IMR-90 (cell line): ENCODE results near the gene SRGAP3. TPM values are rescaled to one million over a fixed set of nuclear protein-coding genes. Genes with fewer than 3 reads are reported as not detected.

Source experiments
- ATAC-seq: fragments of 200-7000 bp; cut with Tn5 transposase; 2 replicates; pipeline ENCODE4 v1.9.1; 2020; ENCODE audit warnings: low read depth, mild to moderate bottlenecking, moderate library complexity
- BruUV-seq: library from RNA; stranded (reverse); fragments of 400-500 nt; replicated peaks from 2 replicates; lab custom pipeline; 2021; lab: Mats Ljungman, UMichigan
- CTCF ChIA-PET: fragments of 300-600 bp; formaldehyde crosslinking; extraction: SDS; loops from one replicate; lab custom pipeline; 2021; ENCODE audit warnings: antibody characterized with exemption; lab: Yijun Ruan, JAX
- POLR2A ChIA-PET: fragments of 300-600 bp; sonication (Branson Sonifier 250); formaldehyde crosslinking; loops from one replicate; lab custom pipeline; 2022; ENCODE audit warnings: antibody characterized with exemption; ENCODE audit not compliant: unreplicated experiment; lab: Charles Lee
- DNase-seq: peaks from one replicate; pipeline ENCODE4 v3.0.0; 2013
- H2AFZ ChIP-seq: replicated peaks from 2 replicates; pipeline ENCODE3; 2013; ENCODE audit warnings: low read length, mild to moderate bottlenecking; ENCODE audit not compliant: poor library complexity
- H2AK5ac ChIP-seq: 2 replicates; pipeline ENCODE4 v1.6.1; 2013; ENCODE audit warnings: low read depth, low read length, inconsistent platforms
- H2AK9ac ChIP-seq: replicated peaks from 2 replicates; pipeline ENCODE3; 2013; ENCODE audit warnings: mild to moderate bottlenecking, low read depth, low read length, moderate library complexity; ENCODE audit not compliant: poor library complexity
- H2BK120ac ChIP-seq: 2 replicates; pipeline ENCODE4 v1.6.1; 2013; ENCODE audit warnings: low read depth, low read length, inconsistent platforms
- H2BK15ac ChIP-seq: 3 replicates; pipeline ENCODE4 v1.6.1; 2013; ENCODE audit warnings: low read depth, low read length, inconsistent platforms
- H2BK20ac ChIP-seq: 2 replicates; pipeline ENCODE4 v1.6.1; 2013; ENCODE audit warnings: low read depth, mild to moderate bottlenecking, inconsistent platforms, low read length, moderate library complexity
- H2BK5ac ChIP-seq: 2 replicates; pipeline ENCODE4 v1.6.1; 2013; ENCODE audit warnings: mild to moderate bottlenecking, low read depth, low read length, inconsistent platforms; ENCODE audit not compliant: poor library complexity, severe bottlenecking
- H3K14ac ChIP-seq: replicated peaks from 2 replicates; pipeline ENCODE4 v1.6.1; 2013; ENCODE audit warnings: low read depth, low read length, inconsistent platforms
- H3K18ac ChIP-seq: 2 replicates; pipeline ENCODE4 v1.6.1; 2013; ENCODE audit warnings: low read depth, low read length, control low read depth
- H3K23ac ChIP-seq: 2 replicates; pipeline ENCODE4 v1.6.1; 2013; ENCODE audit warnings: low read depth, low read length, inconsistent platforms
- H3K27ac ChIP-seq: 2 replicates; pipeline ENCODE4 v1.5.1; 2013; ENCODE audit warnings: mild to moderate bottlenecking, control low read depth, low read length; ENCODE audit not compliant: insufficient read depth
- H3K27me3 ChIP-seq: 2 replicates; pipeline ENCODE4 v1.6.1; 2013; ENCODE audit warnings: low read length; ENCODE audit not compliant: control insufficient read depth, insufficient read depth
- H3K36me3 ChIP-seq: 2 replicates; pipeline ENCODE4 v1.6.1; 2013; ENCODE audit warnings: low read length, mixed read lengths; ENCODE audit not compliant: control insufficient read depth, insufficient read depth
- H3K4ac ChIP-seq: 2 replicates; pipeline ENCODE4 v1.6.1; 2013; ENCODE audit warnings: low read depth, low read length, inconsistent platforms
- H3K4me1 ChIP-seq: 2 replicates; pipeline ENCODE4 v1.6.1; 2013; ENCODE audit warnings: low read length, mixed read lengths; ENCODE audit not compliant: control insufficient read depth, insufficient read depth
- H3K4me2 ChIP-seq: 2 replicates; pipeline ENCODE4 v1.6.1; 2013; ENCODE audit warnings: low read depth, mild to moderate bottlenecking, control low read depth, low read length, moderate library complexity
- H3K4me3 ChIP-seq: 2 replicates; pipeline ENCODE4 v1.5.1; 2013; ENCODE audit warnings: low read depth, mild to moderate bottlenecking, control low read depth, low read length, moderate library complexity; ENCODE audit not compliant: insufficient read depth
- H3K56ac ChIP-seq: 2 replicates; pipeline ENCODE4 v1.6.1; 2013; ENCODE audit warnings: low read length, inconsistent platforms; ENCODE audit not compliant: insufficient read depth; ENCODE audit errors: extremely low read depth
- H3K79me1 ChIP-seq, 2 experiments: 2 replicates each; pipeline ENCODE4 v1.6.1; 2013; ENCODE audit warnings: low read length in 2 of 2, inconsistent platforms in 1 of 2, low read depth in 1 of 2
- H3K9ac ChIP-seq: 2 replicates; pipeline ENCODE4 v1.6.1; 2013; ENCODE audit warnings: low read depth, low read length, control low read depth
- H3K9me1 ChIP-seq: 2 replicates; pipeline ENCODE4 v1.6.1; 2013; ENCODE audit warnings: low read length, inconsistent platforms; ENCODE audit not compliant: insufficient read depth
- H3K9me3 ChIP-seq: 2 replicates; pipeline ENCODE4 v1.6.1; 2013; ENCODE audit warnings: low read length; ENCODE audit not compliant: control insufficient read depth, insufficient read depth
- H4K20me1 ChIP-seq: 2 replicates; pipeline ENCODE4 v1.6.1; 2013; ENCODE audit warnings: low read length, inconsistent platforms; ENCODE audit not compliant: insufficient read depth
- H4K5ac ChIP-seq: 2 replicates; pipeline ENCODE4 v1.6.1; 2013; ENCODE audit warnings: mild to moderate bottlenecking, low read depth, low read length, control low read depth
- H4K8ac ChIP-seq, 2 experiments: 2 replicates each; pipeline ENCODE4 v1.6.1; 2013; ENCODE audit warnings: low read depth in 2 of 2, low read length in 2 of 2, control low read depth in 1 of 2, inconsistent platforms in 1 of 2
- H4K91ac ChIP-seq: 2 replicates; pipeline ENCODE4 v1.6.1; 2013; ENCODE audit warnings: low read depth, low read length, inconsistent platforms; ENCODE audit not compliant: insufficient read depth
- BHLHE40 ChIP-seq: fragments of 150-350 bp; IDR thresholded peaks from 2 replicates; pipeline ENCODE4 v1.6.1; 2016; ENCODE audit warnings: mild to moderate bottlenecking, low read depth, low read length
- CEBPB ChIP-seq: IDR thresholded peaks from 2 replicates; pipeline ENCODE4 v1.6.1; 2012; ENCODE audit warnings: low read depth, low read length, improper control_type of control experiment
- CHD1 ChIP-seq: IDR thresholded peaks from 2 replicates; pipeline ENCODE4 v1.6.1; 2012; ENCODE audit warnings: low read depth, low read length, improper control_type of control experiment
- FOS ChIP-seq: fragments of 150-350 bp; IDR thresholded peaks from 2 replicates; pipeline ENCODE4 v1.6.1; 2016; ENCODE audit warnings: low read depth, low read length
- MAFK ChIP-seq: IDR thresholded peaks from 2 replicates; pipeline ENCODE4 v1.6.1; 2012; ENCODE audit warnings: low read depth, low read length, improper control_type of control experiment
- MAZ ChIP-seq: IDR thresholded peaks from 2 replicates; pipeline ENCODE4 v1.6.1; 2012; ENCODE audit warnings: low read depth, mild to moderate bottlenecking, low read length, improper control_type of control experiment, moderate library complexity, borderline replicate concordance
- MXI1 ChIP-seq: IDR thresholded peaks from 2 replicates; pipeline ENCODE4 v1.6.1; 2012; ENCODE audit warnings: low read depth, mild to moderate bottlenecking, low read length, moderate library complexity, borderline replicate concordance
- NFE2L2 ChIP-seq: fragments of 150-350 bp; IDR thresholded peaks from 2 replicates; pipeline ENCODE4 v1.6.1; 2016; ENCODE audit warnings: low read depth, mild to moderate bottlenecking, low read length
- POLR2A ChIP-seq: IDR thresholded peaks from 2 replicates; pipeline ENCODE4 v1.6.1; 2012; ENCODE audit warnings: mild to moderate bottlenecking, low read depth, low read length
- RCOR1 ChIP-seq: IDR thresholded peaks from 2 replicates; pipeline ENCODE4 v1.6.1; 2012; ENCODE audit warnings: mild to moderate bottlenecking, low read length, improper control_type of control experiment; ENCODE audit not compliant: insufficient replicate concordance
- RFX5 ChIP-seq: IDR thresholded peaks from 2 replicates; pipeline ENCODE4 v1.8.0; 2012; ENCODE audit warnings: low read depth, mild to moderate bottlenecking, low read length, moderate library complexity
- SMC3 ChIP-seq: fragments of 150-350 bp; IDR thresholded peaks from 2 replicates; pipeline ENCODE4 v1.6.1; 2016; ENCODE audit warnings: low read depth, mild to moderate bottlenecking, antibody characterized with exemption, low read length, moderate library complexity
- WGBS, 2 experiments: methylation state at CpG; one replicate each; pipeline versions ENCODE4 v1.1.5 to v1.1.7; 2013; ENCODE audit warnings: missing lambda C conversion rate in 2 of 2; ENCODE audit not compliant: insufficient read length in 1 of 2; ENCODE audit errors: extremely low coverage in 2 of 2; 5-methylcytosine and 5-hydroxymethylcytosine counted together
- dilution Hi-C: fragments of 300-500 bp; cut with HindIII; formaldehyde crosslinking; loops from one replicate; pipeline ENCODE4 v1.14.3; 2018; ENCODE audit warnings: low sequenced_read_pairs; ENCODE audit not compliant: unreplicated experiment
- in situ Hi-C: fragments of 300-500 bp; cut with MboI; formaldehyde crosslinking; loops from 3 replicates; pipeline ENCODE4 v1.14.3; 2019; ENCODE audit warnings: low sequenced_read_pairs, inconsistent platforms, mixed read lengths
- intact Hi-C: fragments of 100-400 bp; cut with micrococcal nuclease; formaldehyde crosslinking; loops from 2 replicates; pipeline ENCODE4 v1.10.0; 2022
- polyA plus RNA-seq, 3 experiments: library from polyadenylated mRNA; depleted of rRNA; stranded (reverse); fragments of >200 nt; gene quantifications; 2 replicates each; pipeline ENCODE4 v1.2.3, GENCODE V29; 2012; ENCODE audit warnings: low replicate concordance in 1 of 3
- total RNA-seq: library from RNA; depleted of rRNA; stranded (reverse); fragments of >200 nt; gene quantifications from 2 replicates; pipeline ENCODE4 v1.2.3, GENCODE V29; 2012
- TF ChIP-seq, protein P1 (sequence below): conservative IDR thresholded peaks from 2 replicates; pipeline ENCODE4 v1.5.1; 2012; ENCODE audit warnings: mild to moderate bottlenecking, low read depth, low read length, improper control_type of control experiment
- TF ChIP-seq, protein P2 (sequence below): fragments of 150-350 bp; IDR thresholded peaks from 2 replicates; pipeline ENCODE4 v1.6.1; 2016; ENCODE audit warnings: low read depth, mild to moderate bottlenecking, low read length, moderate library complexity, borderline replicate concordance
- TF ChIP-seq, protein P3 (sequence below): fragments of 150-350 bp; IDR thresholded peaks from 2 replicates; pipeline ENCODE4 v1.6.1; 2017; ENCODE audit warnings: mild to moderate bottlenecking, antibody characterized with exemption, low read length, low read depth

SRGAP3 gene
- total and polyA plus RNA-seq, 2 of the 4 experiments (the other 2 are of a cell fraction), result 0.68 to 1.4 TPM

DNA sequence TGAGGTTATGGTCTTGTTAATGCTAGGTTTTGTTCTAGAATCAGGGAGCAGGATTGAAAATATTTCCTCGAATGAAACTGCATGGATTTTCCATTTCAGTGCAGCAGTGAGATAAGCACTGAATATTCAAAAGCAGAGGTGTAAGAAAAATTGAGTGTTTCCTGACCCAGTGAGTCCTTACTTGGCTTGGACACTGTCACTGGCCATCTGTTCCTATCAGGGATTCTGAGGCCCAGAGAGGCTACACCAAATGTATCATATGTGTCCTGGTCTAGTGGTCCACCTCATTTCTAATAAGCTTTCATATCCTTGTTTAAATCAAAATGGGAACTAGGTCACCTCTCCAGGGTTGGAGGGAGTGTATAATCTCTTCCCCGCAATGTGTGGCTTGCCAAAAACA lies 225.1 kb downstream of the SRGAP3 start:
- ChIA-PET CTCF (no interaction called here), POLR2A (no interaction called here)
- Histone ChIP-seq H4K5ac (no peak overlapping the region), H3K4ac (no peak overlapping the region), H3K4me3 (no peak overlapping the region), H4K20me1 (no peaks in the 10 kb centered on the region), H3K14ac (no peak overlapping the region), H3K4me1 (peaks cover 4% of the 10 kb centered on the region; the same call in 1 of the 2 replicates), H3K27ac (no peak overlapping the region), H4K91ac (no peak overlapping the region), H3K36me3 (no peaks in the 10 kb centered on the region), H3K56ac (no peak overlapping the region), H2AK5ac (no peak overlapping the region), H2BK120ac (no peak overlapping the region), H2AK9ac (no peak overlapping the region), H2BK15ac (no peak overlapping the region), H3K9me3 (no peaks in the 10 kb centered on the region), H3K79me1 (no peaks in the 10 kb centered on the region), H3K27me3 (no peaks in the 10 kb centered on the region; the same call in 1 of the 2 replicates), H4K8ac (no peak overlapping the region), H2BK5ac (no peak overlapping the region), H2AFZ (no peak overlapping the region), H3K23ac (no peak overlapping the region), H3K18ac (no peak overlapping the region), H2BK20ac (no peak overlapping the region), H3K4me2 (no peak overlapping the region), H3K9me1 (no peaks in the 10 kb centered on the region), H3K9ac (no peak overlapping the region)
- no peak for DNase-seq
- intact Hi-C loops, result no loop called here
- ATAC-seq, result no peak
- no CpG with 5 or more reads among the region's 2 CpGs for WGBS, 2 experiments
- BruUV-seq, result no TSS peak
- dilution Hi-C loops, result no loop called here
- in situ Hi-C loops, result no loop called here
- TF ChIP-seq MXI1, result no peak
- TF ChIP-seq, protein P1, sequence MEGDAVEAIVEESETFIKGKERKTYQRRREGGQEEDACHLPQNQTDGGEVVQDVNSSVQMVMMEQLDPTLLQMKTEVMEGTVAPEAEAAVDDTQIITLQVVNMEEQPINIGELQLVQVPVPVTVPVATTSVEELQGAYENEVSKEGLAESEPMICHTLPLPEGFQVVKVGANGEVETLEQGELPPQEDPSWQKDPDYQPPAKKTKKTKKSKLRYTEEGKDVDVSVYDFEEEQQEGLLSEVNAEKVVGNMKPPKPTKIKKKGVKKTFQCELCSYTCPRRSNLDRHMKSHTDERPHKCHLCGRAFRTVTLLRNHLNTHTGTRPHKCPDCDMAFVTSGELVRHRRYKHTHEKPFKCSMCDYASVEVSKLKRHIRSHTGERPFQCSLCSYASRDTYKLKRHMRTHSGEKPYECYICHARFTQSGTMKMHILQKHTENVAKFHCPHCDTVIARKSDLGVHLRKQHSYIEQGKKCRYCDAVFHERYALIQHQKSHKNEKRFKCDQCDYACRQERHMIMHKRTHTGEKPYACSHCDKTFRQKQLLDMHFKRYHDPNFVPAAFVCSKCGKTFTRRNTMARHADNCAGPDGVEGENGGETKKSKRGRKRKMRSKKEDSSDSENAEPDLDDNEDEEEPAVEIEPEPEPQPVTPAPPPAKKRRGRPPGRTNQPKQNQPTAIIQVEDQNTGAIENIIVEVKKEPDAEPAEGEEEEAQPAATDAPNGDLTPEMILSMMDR, result no peak
- no peak for TF ChIP-seq SMC3
- TF ChIP-seq MAZ, result no peak
- TF ChIP-seq RFX5, result no peak
- TF ChIP-seq, protein P2, sequence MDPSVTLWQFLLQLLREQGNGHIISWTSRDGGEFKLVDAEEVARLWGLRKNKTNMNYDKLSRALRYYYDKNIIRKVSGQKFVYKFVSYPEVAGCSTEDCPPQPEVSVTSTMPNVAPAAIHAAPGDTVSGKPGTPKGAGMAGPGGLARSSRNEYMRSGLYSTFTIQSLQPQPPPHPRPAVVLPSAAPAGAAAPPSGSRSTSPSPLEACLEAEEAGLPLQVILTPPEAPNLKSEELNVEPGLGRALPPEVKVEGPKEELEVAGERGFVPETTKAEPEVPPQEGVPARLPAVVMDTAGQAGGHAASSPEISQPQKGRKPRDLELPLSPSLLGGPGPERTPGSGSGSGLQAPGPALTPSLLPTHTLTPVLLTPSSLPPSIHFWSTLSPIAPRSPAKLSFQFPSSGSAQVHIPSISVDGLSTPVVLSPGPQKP, result no peak
- TF ChIP-seq NFE2L2, result no peak
- TF ChIP-seq MAFK, result no peak
- TF ChIP-seq POLR2A, result no peak
- TF ChIP-seq CEBPB, result no peak
- TF ChIP-seq CHD1, result no peak
- TF ChIP-seq, protein P3, sequence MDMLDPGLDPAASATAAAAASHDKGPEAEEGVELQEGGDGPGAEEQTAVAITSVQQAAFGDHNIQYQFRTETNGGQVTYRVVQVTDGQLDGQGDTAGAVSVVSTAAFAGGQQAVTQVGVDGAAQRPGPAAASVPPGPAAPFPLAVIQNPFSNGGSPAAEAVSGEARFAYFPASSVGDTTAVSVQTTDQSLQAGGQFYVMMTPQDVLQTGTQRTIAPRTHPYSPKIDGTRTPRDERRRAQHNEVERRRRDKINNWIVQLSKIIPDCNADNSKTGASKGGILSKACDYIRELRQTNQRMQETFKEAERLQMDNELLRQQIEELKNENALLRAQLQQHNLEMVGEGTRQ, result no peak
- TF ChIP-seq RCOR1, result no peak
- TF ChIP-seq BHLHE40, result no peak
- no peak for TF ChIP-seq FOS
